Epithelial cell of proximal tubule (primary cell): ENCODE results near the gene ZNF878. TPM values are rescaled to one million over a fixed set of nuclear protein-coding genes. Genes with fewer than 3 reads are reported as not detected.

Experiments used
- DNase-seq: peaks from one replicate; pipeline ENCODE4 v3.0.0-alpha.2; 2011; ENCODE audit warnings: low read depth
- H3K4me3 ChIP-seq: 2 replicates; pipeline ENCODE4 v1.5.1; 2011; ENCODE audit warnings: low read depth, mild to moderate bottlenecking, low read length
- total RNA-seq: library from RNA; depleted of rRNA; stranded (reverse); fragments of >200 nt; gene quantifications from 2 replicates; pipeline ENCODE4 v1.2.3, GENCODE V29; 2015
- TF ChIP-seq, protein P1 (sequence below): conservative IDR thresholded peaks from 2 replicates; pipeline ENCODE4 v1.5.1; 2012; ENCODE audit warnings: low read depth, mild to moderate bottlenecking, low read length

ZNF878 gene
- total RNA-seq, 1 donor from 2014 or later, result not detected

DNA sequence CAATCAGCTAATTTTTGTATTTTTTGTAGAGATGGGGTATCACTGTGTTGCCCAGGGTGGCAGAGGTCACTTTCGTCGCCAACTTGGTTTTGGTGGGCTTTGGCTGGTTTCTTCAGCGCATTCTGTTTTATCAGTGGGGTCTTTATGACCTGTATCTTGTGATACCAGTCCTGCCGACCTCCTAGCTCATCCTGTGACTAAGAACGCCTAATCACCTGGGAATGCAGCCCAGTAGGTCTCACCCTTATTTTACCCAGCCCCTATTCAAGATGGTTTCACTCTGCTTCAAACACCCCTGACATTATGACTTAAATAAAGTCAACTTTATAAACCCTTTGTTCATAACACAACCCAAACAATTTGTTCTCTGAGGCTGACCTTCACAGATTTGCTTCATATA lies 3.0 kb upstream of the ZNF878 start:
- DNase-seq, result no peak
- TF ChIP-seq, protein P1, sequence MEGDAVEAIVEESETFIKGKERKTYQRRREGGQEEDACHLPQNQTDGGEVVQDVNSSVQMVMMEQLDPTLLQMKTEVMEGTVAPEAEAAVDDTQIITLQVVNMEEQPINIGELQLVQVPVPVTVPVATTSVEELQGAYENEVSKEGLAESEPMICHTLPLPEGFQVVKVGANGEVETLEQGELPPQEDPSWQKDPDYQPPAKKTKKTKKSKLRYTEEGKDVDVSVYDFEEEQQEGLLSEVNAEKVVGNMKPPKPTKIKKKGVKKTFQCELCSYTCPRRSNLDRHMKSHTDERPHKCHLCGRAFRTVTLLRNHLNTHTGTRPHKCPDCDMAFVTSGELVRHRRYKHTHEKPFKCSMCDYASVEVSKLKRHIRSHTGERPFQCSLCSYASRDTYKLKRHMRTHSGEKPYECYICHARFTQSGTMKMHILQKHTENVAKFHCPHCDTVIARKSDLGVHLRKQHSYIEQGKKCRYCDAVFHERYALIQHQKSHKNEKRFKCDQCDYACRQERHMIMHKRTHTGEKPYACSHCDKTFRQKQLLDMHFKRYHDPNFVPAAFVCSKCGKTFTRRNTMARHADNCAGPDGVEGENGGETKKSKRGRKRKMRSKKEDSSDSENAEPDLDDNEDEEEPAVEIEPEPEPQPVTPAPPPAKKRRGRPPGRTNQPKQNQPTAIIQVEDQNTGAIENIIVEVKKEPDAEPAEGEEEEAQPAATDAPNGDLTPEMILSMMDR, result no peak
- H3K4me3 ChIP-seq, result no peak overlapping the region

GRCh38 chr19:12052091-12052496 lies 667 bp downstream of the ZNF878 start:
- DNase-seq, result no peak
- peak overlapping the region; percentile 86 for H3K4me3 ChIP-seq
- TF ChIP-seq, protein P1, result no peak

GRCh38 chr19:12047868-12048267 lies 4.9 kb downstream of the ZNF878 start:
- no peak for DNase-seq
- TF ChIP-seq, protein P1, result no peak

GRCh38 chr19:12043752-12044422 lies 8.9 kb downstream of the ZNF878 start:
- no peak for DNase-seq
- H3K4me3 ChIP-seq, result no peak overlapping the region
- TF ChIP-seq, protein P1, result no peak

More at GRCh38 chr19:12047868-12048267, 4.9 kb downstream of the ZNF878 start:
- no peak overlapping the region for H3K4me3 ChIP-seq

DNA sequence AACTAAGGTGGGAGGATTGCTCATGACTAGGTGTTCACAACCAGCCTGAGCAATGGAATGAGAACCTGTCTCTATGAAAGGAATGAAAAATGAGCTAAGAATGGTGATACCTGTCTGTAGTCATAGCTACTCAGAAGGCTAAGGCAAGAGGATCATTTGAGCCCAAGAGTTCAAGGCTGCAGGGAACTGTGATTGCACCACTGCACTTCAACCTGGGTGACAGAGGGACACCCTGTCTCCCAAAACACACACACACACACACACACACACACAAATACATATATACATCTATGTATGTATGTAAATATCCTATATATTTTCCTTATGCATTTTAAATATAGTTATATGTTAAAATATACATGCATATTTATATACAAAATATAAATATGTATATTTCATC lies 9.9 kb downstream of the ZNF878 start:
- TF ChIP-seq, protein P1, result no peak
- H3K4me3 ChIP-seq, result no peak overlapping the region
- no peak for DNase-seq

GRCh38 chr19:12035220-12036172 lies 17.3 kb downstream of the ZNF878 start, which contains the start of gene ZNF433:
TSS of gene ZNF433 (minus strand) at chr19:12035679. CDS start at chr19:12035539, 140 bp downstream.
- peak; percentile 22 for DNase-seq
- H3K4me3 ChIP-seq, result peak within 1 kb of the TSS; percentile 86
- TF ChIP-seq, protein P1, result no peak
